HepG2 (cell line): ENCODE measurements around the gene DPYSL3. TPM values are rescaled to one million over a fixed set of nuclear protein-coding genes. Genes with fewer than 3 reads are reported as not detected.

Source experiments
- BORCS8-MEF2B ChIP-seq: sonication (generic); formaldehyde crosslinking; IDR thresholded peaks from 2 replicates; pipeline ENCODE4 v1.8.0; 2022; ENCODE audit warnings: mild to moderate bottlenecking, missing genetic modification reagents
- CENPT ChIP-seq: sonication (generic); formaldehyde crosslinking; IDR thresholded peaks from 2 replicates; pipeline ENCODE4 v1.8.0; 2022; ENCODE audit warnings: low read depth, mild to moderate bottlenecking, moderate library complexity, missing genetic modification reagents
- CREBL2 ChIP-seq: sonication (generic); formaldehyde crosslinking; IDR thresholded peaks from 2 replicates; pipeline ENCODE4 v1.8.1; 2023; ENCODE audit warnings: missing genetic modification reagents, mild to moderate bottlenecking, borderline replicate concordance
- DNMT3B ChIP-seq: conservative IDR thresholded peaks from 2 replicates; pipeline ENCODE4 v1.6.1; 2016; ENCODE audit warnings: missing biosample characterization, control low read depth
- KLF12 ChIP-seq: sonication (generic); formaldehyde crosslinking; IDR thresholded peaks from 2 replicates; pipeline ENCODE4 v1.4.0; 2020; ENCODE audit warnings: missing genetic modification reagents, borderline replicate concordance
- TFE3 ChIP-seq: IDR thresholded peaks from 2 replicates; pipeline ENCODE4 v1.6.1; 2016
- ZNF329 ChIP-seq: sonication (generic); formaldehyde crosslinking; IDR thresholded peaks from 2 replicates; pipeline ENCODE4 v1.9.0; 2021; ENCODE audit warnings: low read depth, mild to moderate bottlenecking, missing genetic modification reagents
- ZNF367 ChIP-seq: sonication (generic); formaldehyde crosslinking; IDR thresholded peaks from 2 replicates; pipeline ENCODE4 v1.4.0; 2020; ENCODE audit warnings: missing genetic modification reagents, borderline replicate concordance
- ZNF414 ChIP-seq: sonication (generic); formaldehyde crosslinking; IDR thresholded peaks from 2 replicates; pipeline ENCODE4 v1.5.0; 2020; ENCODE audit warnings: missing genetic modification reagents
- ZNF678 ChIP-seq: sonication (generic); formaldehyde crosslinking; IDR thresholded peaks from 2 replicates; pipeline ENCODE4 v1.4.0; 2020; ENCODE audit warnings: mild to moderate bottlenecking, missing genetic modification reagents
- ZNF780A ChIP-seq: sonication (generic); formaldehyde crosslinking; IDR thresholded peaks from 2 replicates; pipeline ENCODE4 v1.8.0; 2022; ENCODE audit warnings: mild to moderate bottlenecking, missing genetic modification reagents, moderate library complexity
- ZNF878 ChIP-seq: sonication (generic); formaldehyde crosslinking; IDR thresholded peaks from 2 replicates; pipeline ENCODE4 v1.8.1; 2023; ENCODE audit warnings: mild to moderate bottlenecking, missing genetic modification reagents, moderate library complexity
- polyA plus RNA-seq, 8 experiments: library from polyadenylated mRNA; depleted of rRNA in 3 of 8; stranded (reverse) in 7 of 8; unstranded in 1 of 8; fragments of >200 nt; fragmentation: Illumina TruSeq in 4 of 8; extraction: Trizol in 4 of 8; gene quantifications; 2 replicates each; pipeline versions ENCODE4 v1.2.1 to v1.2.3, GENCODE V29; 2011 to 2016; ENCODE audit warnings: low read depth in 4 of 8, missing spikeins in 1 of 8, mixed read lengths in 1 of 8; ENCODE audit not compliant: insufficient read depth in 1 of 8
- total RNA-seq, 5 experiments: library from RNA; depleted of rRNA; stranded (reverse); fragments of >200 nt; fragmentation: Illumina TruSeq; extraction: Trizol; gene quantifications; 2 replicates each; pipeline ENCODE4 v1.2.3, GENCODE V29; 2016; ENCODE audit warnings: low read depth in 1 of 5

Gene DPYSL3
- total and polyA plus RNA-seq, 2 of the 13 experiments (the other 11 are each of a cell fraction or from before 2014, with no cell fraction given) = 0.08 to 0.15 TPM

- TF ChIP-seq ZNF414 (no peak), CREBL2 (CRISPR knock-in tag) (no peak), ZNF780A (CRISPR knock-in tag) (no peak), KLF12 (CRISPR knock-in tag) (no peak), CENPT (CRISPR knock-in tag) (no peak), ZNF329 (CRISPR knock-in tag) (no peak), DNMT3B (CRISPR knock-in tag) (no peak), TFE3 (CRISPR knock-in tag) (no peak), ZNF367 (CRISPR knock-in tag) (no peak), BORCS8-MEF2B (no peak), ZNF878 (CRISPR knock-in tag) (no peak), ZNF678 (no peak)
Observed at GRCh38 chr5:147483961-147484707, 25.7 kb downstream of the DPYSL3 start (continued).
